ENCODE measurements around the gene CNN3. TPM values are rescaled to one million over a fixed set of nuclear protein-coding genes. Genes with fewer than 3 reads are reported as not detected.

CNN3 gene
- total RNA-seq, 4 donors from 2014 or later, result 89.9 to 116 (median 96.2) TPM

GRCh38 chr1:94862718-94863117 is 64.2 kb downstream of the CNN3 start:
- Histone ChIP-seq H3K4me1 (peaks cover 0 to 12% (median 0%) of the 10 kb centered on the region in 4 donors), H3K27ac (peak overlapping the region; percentile 42 to 89 (median 60)), H3K4me3 (no peak overlapping the region), H3K27me3 (no peaks in the 10 kb centered on the region), H3K36me3 (no peaks in the 10 kb centered on the region), H3K9me3 (no peaks in the 10 kb centered on the region)
- no peak for TF ChIP-seq POLR2A (IDR thresholded peaks at IDR 0.05)
- TF ChIP-seq CTCF (IDR thresholded peaks at IDR 0.05), result no peak
- no peak for DNase-seq

- H3K27ac ChIP-seq, result no peak overlapping the region
Observed at GRCh38 chr1:94859174-94859573, 67.7 kb downstream of the CNN3 start.

GRCh38 chr1:94858276-94858675 is 68.6 kb downstream of the CNN3 start:
- Histone ChIP-seq H3K4me3 (no peak overlapping the region), H3K36me3 (no peaks in the 10 kb centered on the region), H3K27ac (no peak overlapping the region), H3K4me1 (peaks cover 0 to 18% (median 2%) of the 10 kb centered on the region in 4 donors), H3K27me3 (no peaks in the 10 kb centered on the region), H3K9me3 (no peaks in the 10 kb centered on the region)
- no peak for TF ChIP-seq CTCF (IDR thresholded peaks at IDR 0.05)
- no peak for TF ChIP-seq POLR2A (IDR thresholded peaks at IDR 0.05)
- no peak for DNase-seq

More at GRCh38 chr1:94859174-94859573, 67.7 kb downstream of the CNN3 start:
- DNase-seq, result no peak
- Histone ChIP-seq H3K36me3 (no peaks in the 10 kb centered on the region), H3K27me3 (no peaks in the 10 kb centered on the region), H3K4me1 (peaks cover 0 to 21% (median 2%) of the 10 kb centered on the region in 4 donors), H3K4me3 (no peak overlapping the region), H3K9me3 (no peaks in the 10 kb centered on the region)
- TF ChIP-seq CTCF (IDR thresholded peaks at IDR 0.05) (no peak), POLR2A (IDR thresholded peaks at IDR 0.05) (no peak)

GRCh38 chr1:94856868-94857267 is 70.0 kb downstream of the CNN3 start:
- no peaks in the 10 kb centered on the region for H3K9me3 ChIP-seq
- TF ChIP-seq POLR2A (IDR thresholded peaks at IDR 0.05) (no peak), CTCF (IDR thresholded peaks at IDR 0.05) (no peak)
- no peak for DNase-seq
- no peak overlapping the region for H3K4me3 ChIP-seq
- peaks cover 0 to 12% (median 2%) of the 10 kb centered on the region in 4 donors for H3K4me1 ChIP-seq
- H3K27me3 ChIP-seq, result no peaks in the 10 kb centered on the region
- H3K36me3 ChIP-seq, result no peaks in the 10 kb centered on the region
- H3K27ac ChIP-seq, result no peak overlapping the region

- Histone ChIP-seq H3K4me1 (peaks cover 0 to 12% (median 2%) of the 10 kb centered on the region in 4 donors), H3K27me3 (no peaks in the 10 kb centered on the region), H3K36me3 (no peaks in the 10 kb centered on the region), H3K27ac (no peak overlapping the region), H3K4me3 (no peak overlapping the region), H3K9me3 (no peaks in the 10 kb centered on the region)
- TF ChIP-seq CTCF (IDR thresholded peaks at IDR 0.05) (no peak), POLR2A (IDR thresholded peaks at IDR 0.05) (no peak)
- DNase-seq, result no peak
Observed at GRCh38 chr1:94856004-94856403, 70.9 kb downstream of the CNN3 start.

- H3K4me3 ChIP-seq, result no peak overlapping the region
- peak overlapping the region in 2 of 4 donors; percentile 53 to 54 for H3K27ac ChIP-seq
- no peak for TF ChIP-seq CTCF (IDR thresholded peaks at IDR 0.05)
- no peak for TF ChIP-seq POLR2A (IDR thresholded peaks at IDR 0.05)
- H3K9me3 ChIP-seq, result no peaks in the 10 kb centered on the region
- DNase-seq, result no peak
- H3K36me3 ChIP-seq, result peaks cover 0 to 5% (median 0%) of the 10 kb centered on the region in 3 donors
- peaks cover 0 to 12% (median 2%) of the 10 kb centered on the region in 4 donors for H3K4me1 ChIP-seq
- no peaks in the 10 kb centered on the region for H3K27me3 ChIP-seq
Observed at GRCh38 chr1:94855307-94855700, 71.6 kb downstream of the CNN3 start.
